Fibroblast of the aortic adventitia (primary cell): ENCODE measurements around the gene FRA10AC1. TPM values are rescaled to one million over a fixed set of nuclear protein-coding genes. Genes with fewer than 3 reads are reported as not detected.

Experiments
- DNase-seq: peaks from one replicate; pipeline ENCODE4 v3.0.0-alpha.2; 2010; ENCODE audit warnings: low read depth
- H3K4me3 ChIP-seq: 2 replicates; pipeline ENCODE4 v1.5.1; 2011; ENCODE audit warnings: low read depth, mild to moderate bottlenecking, control low read depth, low read length, moderate library complexity
- total RNA-seq: library from RNA; depleted of rRNA; stranded (reverse); fragments of >200 nt; gene quantifications from 2 replicates; pipeline ENCODE4 v1.2.3, GENCODE V29; 2012; ENCODE audit warnings: low replicate concordance
- TF ChIP-seq, protein P1 (sequence below): IDR thresholded peaks from 2 replicates; pipeline ENCODE4 v1.5.1; 2011; ENCODE audit warnings: mild to moderate bottlenecking, low read length, control low read depth, inconsistent platforms; ENCODE audit not compliant: insufficient read depth

The FRA10AC1 gene
- total RNA-seq, 1 donor: 11.3 TPM

DNA sequence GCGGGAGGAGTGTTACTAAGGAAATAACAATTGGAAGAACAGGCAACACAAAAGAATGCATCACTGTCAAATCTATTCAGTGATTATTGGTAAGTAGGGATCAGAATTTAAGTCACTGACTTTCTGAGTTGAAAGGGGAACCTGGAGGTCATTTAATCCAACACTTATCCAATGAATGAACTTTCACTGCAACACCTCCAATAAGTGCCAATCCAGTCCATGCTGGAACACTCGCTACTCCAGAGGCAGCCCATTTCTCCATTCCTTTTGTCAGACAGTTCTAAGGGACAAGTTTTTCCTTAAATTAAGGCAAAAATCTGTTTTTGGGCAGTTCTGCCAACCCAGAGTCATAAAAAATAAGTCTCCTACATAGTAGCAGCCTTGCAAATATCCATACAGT, 29.5 kb downstream of the FRA10AC1 start:
- TF ChIP-seq, protein P1, sequence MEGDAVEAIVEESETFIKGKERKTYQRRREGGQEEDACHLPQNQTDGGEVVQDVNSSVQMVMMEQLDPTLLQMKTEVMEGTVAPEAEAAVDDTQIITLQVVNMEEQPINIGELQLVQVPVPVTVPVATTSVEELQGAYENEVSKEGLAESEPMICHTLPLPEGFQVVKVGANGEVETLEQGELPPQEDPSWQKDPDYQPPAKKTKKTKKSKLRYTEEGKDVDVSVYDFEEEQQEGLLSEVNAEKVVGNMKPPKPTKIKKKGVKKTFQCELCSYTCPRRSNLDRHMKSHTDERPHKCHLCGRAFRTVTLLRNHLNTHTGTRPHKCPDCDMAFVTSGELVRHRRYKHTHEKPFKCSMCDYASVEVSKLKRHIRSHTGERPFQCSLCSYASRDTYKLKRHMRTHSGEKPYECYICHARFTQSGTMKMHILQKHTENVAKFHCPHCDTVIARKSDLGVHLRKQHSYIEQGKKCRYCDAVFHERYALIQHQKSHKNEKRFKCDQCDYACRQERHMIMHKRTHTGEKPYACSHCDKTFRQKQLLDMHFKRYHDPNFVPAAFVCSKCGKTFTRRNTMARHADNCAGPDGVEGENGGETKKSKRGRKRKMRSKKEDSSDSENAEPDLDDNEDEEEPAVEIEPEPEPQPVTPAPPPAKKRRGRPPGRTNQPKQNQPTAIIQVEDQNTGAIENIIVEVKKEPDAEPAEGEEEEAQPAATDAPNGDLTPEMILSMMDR: no peak
- no peak for DNase-seq
- H3K4me3 ChIP-seq: no peak overlapping the region

DNA sequence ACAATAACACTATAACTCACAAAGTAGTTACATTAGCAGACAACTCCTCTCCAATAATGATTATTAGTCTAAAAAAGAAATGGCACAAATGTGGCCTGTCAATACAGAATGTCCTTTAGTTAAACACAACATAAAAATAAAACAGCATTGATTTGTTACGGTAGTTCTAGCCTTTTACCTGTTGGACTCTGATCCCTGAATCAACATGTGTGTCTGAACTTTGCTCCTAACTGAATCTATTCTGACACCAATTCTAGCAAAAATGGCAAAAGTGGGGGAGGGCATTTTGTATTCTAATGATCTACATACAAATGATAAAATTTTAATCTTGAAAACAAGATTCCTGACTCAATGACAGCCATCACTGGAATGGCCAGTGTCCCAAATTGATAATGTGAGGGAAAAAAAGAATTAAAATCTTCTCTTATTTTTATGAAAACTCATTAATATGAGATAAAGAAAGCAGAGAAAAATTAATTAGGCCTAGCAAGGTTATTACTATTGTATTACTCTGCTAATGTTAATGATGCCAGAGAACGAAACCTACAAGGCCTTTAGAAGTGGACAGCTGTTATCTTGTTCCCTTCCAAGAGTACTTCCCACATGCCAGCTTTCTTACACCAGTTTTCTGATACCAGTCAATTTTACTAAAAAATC, 30.2 kb downstream of the FRA10AC1 start:
- DNase-seq: no peak
- H3K4me3 ChIP-seq: no peak overlapping the region
- TF ChIP-seq, protein P1: no peak

DNA sequence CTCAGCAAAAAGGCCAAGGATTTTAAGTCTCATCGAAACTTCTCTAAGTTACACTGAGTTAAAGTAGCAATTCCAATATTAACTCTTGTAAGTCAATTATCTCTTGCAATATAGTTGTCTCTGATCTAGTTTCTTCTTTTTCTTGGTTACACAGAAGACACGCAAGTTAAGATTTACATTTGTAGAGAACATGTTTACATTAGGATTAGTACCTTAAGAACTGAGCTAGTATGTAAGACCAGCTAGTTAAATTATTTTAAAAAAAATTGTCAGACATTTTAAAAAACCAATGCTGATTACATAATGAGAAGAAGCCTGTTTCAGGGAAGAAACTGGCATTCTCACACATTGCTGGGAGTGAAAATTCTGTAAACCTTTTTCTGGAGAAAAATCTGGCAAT, 31.4 kb downstream of the FRA10AC1 start:
- H3K4me3 ChIP-seq: no peak overlapping the region
- TF ChIP-seq, protein P1: no peak
- DNase-seq: no peak

DNA sequence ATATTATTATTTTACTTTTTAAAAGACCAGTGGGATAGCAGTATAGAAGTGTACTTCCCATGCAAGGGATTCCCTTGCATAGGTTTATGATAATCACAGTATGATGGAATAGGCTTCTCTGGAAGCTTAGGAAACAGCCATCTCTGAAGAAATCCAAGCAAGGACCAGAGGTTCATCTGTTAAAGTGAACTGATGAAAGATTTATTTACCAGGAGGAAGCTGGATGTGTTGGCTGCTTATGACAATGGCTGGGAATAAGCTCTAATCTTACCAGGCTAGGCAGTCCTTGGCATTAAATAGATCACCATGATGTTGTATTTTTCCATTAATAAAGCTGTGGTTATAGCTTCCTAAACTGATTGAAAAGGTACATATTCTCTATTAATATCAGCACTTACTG, 32.0 kb downstream of the FRA10AC1 start:
- TF ChIP-seq, protein P1: no peak
- DNase-seq: no peak
- no peak overlapping the region for H3K4me3 ChIP-seq

DNA sequence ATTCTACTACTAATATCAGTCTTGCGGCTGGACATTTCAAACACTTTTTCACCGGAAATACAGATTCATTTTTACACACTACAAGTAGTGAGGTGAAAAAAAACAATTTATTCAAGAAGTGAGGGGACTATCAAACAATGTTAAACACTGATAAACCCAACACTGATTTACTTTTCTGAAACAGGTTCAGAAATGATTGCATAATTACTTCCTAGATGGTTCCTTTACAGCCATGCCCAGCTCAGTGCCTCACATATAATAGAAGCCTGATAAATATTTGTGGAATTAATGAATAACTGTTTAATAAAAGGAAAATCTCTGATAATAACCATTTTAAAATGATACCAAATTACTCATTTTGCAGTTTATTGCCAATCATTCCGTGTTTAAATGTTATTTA, 34.6 kb downstream of the FRA10AC1 start:
- TF ChIP-seq, protein P1: no peak
- no peak overlapping the region for H3K4me3 ChIP-seq
- DNase-seq: no peak

DNA sequence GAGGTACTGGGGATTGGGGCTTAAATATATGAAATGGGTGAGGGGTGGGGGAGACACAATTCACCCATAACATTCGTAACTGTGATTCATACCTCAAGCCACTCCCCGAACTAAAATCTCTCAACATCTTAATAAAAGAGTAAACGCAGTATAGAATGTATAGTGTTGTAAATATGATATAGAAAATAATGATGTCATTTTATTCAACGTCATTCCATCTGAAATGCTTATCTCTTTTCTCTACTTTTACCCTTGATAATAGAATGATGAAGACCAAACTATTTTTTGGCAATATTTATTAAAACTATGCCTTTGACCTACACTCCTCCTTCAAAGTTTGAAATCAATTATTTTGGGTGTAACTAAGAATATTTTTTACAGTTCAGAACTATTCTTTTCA, 36.4 kb downstream of the FRA10AC1 start:
- TF ChIP-seq, protein P1: no peak
- no peak overlapping the region for H3K4me3 ChIP-seq
- no peak for DNase-seq

DNA sequence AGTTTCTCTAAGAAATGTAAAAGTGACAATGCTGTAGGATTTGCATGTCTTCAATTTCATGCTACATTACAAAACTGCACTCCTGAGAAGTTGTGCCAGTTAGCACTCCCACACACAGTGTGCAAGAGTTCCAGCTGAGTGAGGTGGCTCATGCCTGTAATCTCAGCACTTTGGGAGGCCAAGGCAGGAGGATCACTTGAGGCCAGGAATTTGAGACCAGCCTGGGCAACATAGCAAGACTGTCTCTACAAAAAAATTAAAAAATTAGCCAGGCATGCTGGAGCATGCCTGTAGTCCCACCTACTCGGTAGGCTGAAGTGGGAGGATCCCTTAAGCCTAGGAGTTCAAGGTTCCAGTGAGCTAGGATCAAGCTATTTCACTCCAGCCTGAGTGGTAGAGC, 44.6 kb downstream of the FRA10AC1 start:
- TF ChIP-seq, protein P1: no peak
- H3K4me3 ChIP-seq: no peak overlapping the region
- DNase-seq: no peak
